Activated T-helper 2 cell treated with anti-CD3 and anti-CD28 coated beads, Interferon-gamma antibody, Interleukin-2, Interleukin-4, amounts not matched to agents 10 μg/mL and 5 μg/mL and 100 μg/mL, durations not matched to agents 14 hours and 24 hours and 36 hours (primary cell): ENCODE results near the gene MPEG1. TPM values are rescaled to one million over a fixed set of nuclear protein-coding genes. Genes with fewer than 3 reads are reported as not detected.

ENCODE experiments used
- DNase-seq: peaks from one replicate; pipeline ENCODE4 v3.0.0; 2021; ENCODE audit warnings: low spot score
- H3K27ac Mint-ChIP-seq: one replicate; pipeline ENCODE4 v1.8.0; 2021; ENCODE audit warnings: mixed read lengths
- H3K27me3 Mint-ChIP-seq: one replicate; pipeline ENCODE4 v1.8.0; 2021; ENCODE audit warnings: low read depth, mixed read lengths
- H3K36me3 Mint-ChIP-seq: one replicate; pipeline ENCODE4 v1.8.0; 2021; ENCODE audit warnings: low read depth, mixed read lengths
- H3K4me1 Mint-ChIP-seq: one replicate; pipeline ENCODE4 v1.8.0; 2021; ENCODE audit warnings: low read depth, mixed read lengths
- H3K4me3 Mint-ChIP-seq: one replicate; pipeline ENCODE4 v1.8.0; 2021; ENCODE audit warnings: low read depth, mild to moderate bottlenecking, moderate library complexity, mixed read lengths
- H3K9me3 Mint-ChIP-seq: one replicate; pipeline ENCODE4 v1.8.0; 2021; ENCODE audit warnings: mixed read lengths
- intact Hi-C: fragments of 100-400 bp; cut with micrococcal nuclease; formaldehyde crosslinking; loops from one replicate; pipeline ENCODE4 v1.15.1; 2023
- total RNA-seq: library from RNA; stranded (reverse); gene quantifications from 2 replicates; pipeline ENCODE4 v1.2.3, GENCODE V29; 2022

Gene MPEG1
- total RNA-seq, 1 donor from 2014 or later: 0.05 TPM

DNA sequence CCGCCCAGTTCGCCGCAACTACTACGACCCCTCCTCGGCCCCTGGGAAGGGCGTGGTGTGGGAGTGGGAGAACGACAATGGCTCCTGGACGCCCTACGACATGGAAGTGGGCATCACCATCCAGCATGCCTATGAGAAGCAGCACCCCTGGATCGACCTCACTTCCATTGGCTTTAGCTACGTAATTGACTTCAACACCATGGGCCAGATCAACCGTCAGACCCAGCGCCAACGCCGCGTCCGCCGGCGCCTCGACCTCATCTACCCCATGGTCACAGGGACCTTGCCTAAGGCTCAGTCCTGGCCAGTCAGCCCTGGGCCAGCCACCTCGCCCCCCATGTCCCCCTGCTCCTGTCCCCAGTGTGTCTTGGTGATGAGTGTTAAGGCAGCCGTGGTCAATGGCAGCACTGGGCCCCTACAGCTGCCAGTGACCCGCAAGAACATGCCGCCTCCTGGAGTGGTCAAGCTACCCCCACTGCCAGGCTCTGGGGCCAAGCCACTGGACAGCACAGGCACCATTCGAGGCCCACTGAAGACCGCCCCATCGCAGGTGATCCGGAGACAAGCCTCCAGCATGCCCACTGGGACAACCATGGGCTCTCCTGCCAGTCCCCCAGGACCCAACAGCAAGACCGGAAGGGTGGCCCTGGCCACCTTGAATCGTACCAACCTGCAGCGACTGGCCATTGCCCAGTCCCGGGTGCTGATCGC, 30.8 kb downstream of the MPEG1 start:
- peaks cover 6% of the 10 kb centered on the region for H3K9me3 Mint-ChIP-seq
- H3K4me3 Mint-ChIP-seq: no peak overlapping the region
- no peaks in the 10 kb centered on the region for H3K36me3 Mint-ChIP-seq
- intact Hi-C loops: no loop called here
- no peak for DNase-seq
- no peak overlapping the region for H3K27ac Mint-ChIP-seq
- peaks cover 18% of the 10 kb centered on the region for H3K27me3 Mint-ChIP-seq
- H3K4me1 Mint-ChIP-seq: peaks cover 2% of the 10 kb centered on the region

GRCh38 chr11:59180907-59181306, 31.8 kb downstream of the MPEG1 start:
- intact Hi-C loops: no loop called here
- H3K4me3 Mint-ChIP-seq: no peak overlapping the region
- H3K36me3 Mint-ChIP-seq: no peaks in the 10 kb centered on the region
- DNase-seq: no peak
- H3K27me3 Mint-ChIP-seq: peaks cover 23% of the 10 kb centered on the region
- H3K27ac Mint-ChIP-seq: no peak overlapping the region
- no peaks in the 10 kb centered on the region for H3K4me1 Mint-ChIP-seq
- peaks cover 6% of the 10 kb centered on the region for H3K9me3 Mint-ChIP-seq

GRCh38 chr11:59180168-59180776, 32.5 kb downstream of the MPEG1 start:
- H3K4me3 Mint-ChIP-seq: no peak overlapping the region
- peaks cover 6% of the 10 kb centered on the region for H3K9me3 Mint-ChIP-seq
- H3K27ac Mint-ChIP-seq: no peak overlapping the region
- no peaks in the 10 kb centered on the region for H3K4me1 Mint-ChIP-seq
- no peak for DNase-seq
- peaks cover 28% of the 10 kb centered on the region for H3K27me3 Mint-ChIP-seq
- no peaks in the 10 kb centered on the region for H3K36me3 Mint-ChIP-seq
- intact Hi-C loops: no loop called here

DNA sequence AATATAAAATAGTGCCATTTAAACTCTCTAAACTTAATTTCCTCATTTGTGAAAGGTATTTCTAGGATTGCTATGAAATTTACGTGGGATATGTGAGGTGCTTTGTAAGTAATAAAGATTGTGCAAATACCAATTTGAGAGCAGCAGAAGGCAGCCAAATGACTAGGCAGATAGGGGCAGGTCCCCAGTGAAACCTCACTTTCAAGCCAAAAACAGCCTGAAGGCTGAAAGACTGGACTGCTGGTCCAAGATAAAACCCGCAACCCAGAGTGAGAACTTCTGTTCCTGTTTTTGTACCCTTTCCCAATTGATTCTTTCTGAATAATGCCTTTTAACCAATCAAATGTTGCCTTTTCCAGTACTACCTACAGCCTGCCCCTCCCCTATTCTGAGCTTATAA, 33.6 kb downstream of the MPEG1 start:
- Mint-ChIP-seq H3K4me3 (no peak overlapping the region), H3K27ac (no peak overlapping the region), H3K27me3 (peaks cover 38% of the 10 kb centered on the region), H3K4me1 (peaks cover 2% of the 10 kb centered on the region), H3K9me3 (peaks cover 6% of the 10 kb centered on the region), H3K36me3 (no peaks in the 10 kb centered on the region)
- intact Hi-C loops: no loop called here
- DNase-seq: no peak

- H3K9me3 Mint-ChIP-seq: peaks cover 6% of the 10 kb centered on the region
- DNase-seq: no peak
- no peak overlapping the region for H3K4me3 Mint-ChIP-seq
- peaks cover 4% of the 10 kb centered on the region for H3K4me1 Mint-ChIP-seq
- H3K36me3 Mint-ChIP-seq: no peaks in the 10 kb centered on the region
- peaks cover 45% of the 10 kb centered on the region for H3K27me3 Mint-ChIP-seq
- intact Hi-C loops: no loop called here
- no peak overlapping the region for H3K27ac Mint-ChIP-seq
Measured at GRCh38 chr11:59178402-59178801, 34.3 kb downstream of the MPEG1 start.

- no peak for DNase-seq
- H3K4me3 Mint-ChIP-seq: no peak overlapping the region
- no peaks in the 10 kb centered on the region for H3K36me3 Mint-ChIP-seq
- intact Hi-C loops: no loop called here
- H3K27me3 Mint-ChIP-seq: peaks cover 53% of the 10 kb centered on the region
- peaks cover 11% of the 10 kb centered on the region for H3K4me1 Mint-ChIP-seq
- no peak overlapping the region for H3K27ac Mint-ChIP-seq
- peaks cover 6% of the 10 kb centered on the region for H3K9me3 Mint-ChIP-seq
Measured at GRCh38 chr11:59176330-59176729, 36.4 kb downstream of the MPEG1 start.

- no peak for DNase-seq
- Mint-ChIP-seq H3K9me3 (peaks cover 6% of the 10 kb centered on the region), H3K27me3 (peaks cover 50% of the 10 kb centered on the region), H3K4me3 (no peak overlapping the region), H3K4me1 (peaks cover 11% of the 10 kb centered on the region), H3K27ac (no peak overlapping the region), H3K36me3 (no peaks in the 10 kb centered on the region)
- intact Hi-C loops: no loop called here
Measured at GRCh38 chr11:59175091-59175501, 37.6 kb downstream of the MPEG1 start.

DNA sequence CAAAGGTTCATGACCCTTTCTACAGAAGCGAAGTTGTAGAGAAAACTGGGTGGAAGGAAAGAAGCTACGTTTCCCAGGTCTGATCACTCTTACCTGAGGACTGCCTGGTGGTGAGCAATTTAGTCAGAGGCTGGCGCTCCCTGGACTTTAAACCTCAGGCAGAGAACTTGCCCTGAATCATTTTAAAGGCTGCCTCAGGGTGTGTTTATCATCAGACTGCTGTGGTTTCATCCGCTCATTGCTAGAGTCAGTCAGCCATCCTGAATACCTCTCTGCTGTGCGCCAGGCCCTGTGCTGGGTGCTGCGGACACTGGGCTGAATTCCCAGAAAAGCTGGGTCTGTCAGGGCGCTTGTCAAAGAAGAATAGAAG, 38.1 kb downstream of the MPEG1 start:
- no peak for DNase-seq
- H3K27me3 Mint-ChIP-seq: peaks cover 54% of the 10 kb centered on the region
- intact Hi-C loops: no loop called here
- H3K9me3 Mint-ChIP-seq: peaks cover 3% of the 10 kb centered on the region
- H3K4me1 Mint-ChIP-seq: peaks cover 11% of the 10 kb centered on the region
- H3K27ac Mint-ChIP-seq: no peak overlapping the region
- H3K4me3 Mint-ChIP-seq: no peak overlapping the region
- no peaks in the 10 kb centered on the region for H3K36me3 Mint-ChIP-seq

- H3K36me3 Mint-ChIP-seq: no peaks in the 10 kb centered on the region
- no peak overlapping the region for H3K27ac Mint-ChIP-seq
- H3K4me3 Mint-ChIP-seq: no peak overlapping the region
- intact Hi-C loops: no loop called here
- peaks cover 54% of the 10 kb centered on the region for H3K27me3 Mint-ChIP-seq
- no peaks in the 10 kb centered on the region for H3K9me3 Mint-ChIP-seq
- peaks cover 11% of the 10 kb centered on the region for H3K4me1 Mint-ChIP-seq
- no peak for DNase-seq
Measured at GRCh38 chr11:59173964-59174663, 38.6 kb downstream of the MPEG1 start.

DNA sequence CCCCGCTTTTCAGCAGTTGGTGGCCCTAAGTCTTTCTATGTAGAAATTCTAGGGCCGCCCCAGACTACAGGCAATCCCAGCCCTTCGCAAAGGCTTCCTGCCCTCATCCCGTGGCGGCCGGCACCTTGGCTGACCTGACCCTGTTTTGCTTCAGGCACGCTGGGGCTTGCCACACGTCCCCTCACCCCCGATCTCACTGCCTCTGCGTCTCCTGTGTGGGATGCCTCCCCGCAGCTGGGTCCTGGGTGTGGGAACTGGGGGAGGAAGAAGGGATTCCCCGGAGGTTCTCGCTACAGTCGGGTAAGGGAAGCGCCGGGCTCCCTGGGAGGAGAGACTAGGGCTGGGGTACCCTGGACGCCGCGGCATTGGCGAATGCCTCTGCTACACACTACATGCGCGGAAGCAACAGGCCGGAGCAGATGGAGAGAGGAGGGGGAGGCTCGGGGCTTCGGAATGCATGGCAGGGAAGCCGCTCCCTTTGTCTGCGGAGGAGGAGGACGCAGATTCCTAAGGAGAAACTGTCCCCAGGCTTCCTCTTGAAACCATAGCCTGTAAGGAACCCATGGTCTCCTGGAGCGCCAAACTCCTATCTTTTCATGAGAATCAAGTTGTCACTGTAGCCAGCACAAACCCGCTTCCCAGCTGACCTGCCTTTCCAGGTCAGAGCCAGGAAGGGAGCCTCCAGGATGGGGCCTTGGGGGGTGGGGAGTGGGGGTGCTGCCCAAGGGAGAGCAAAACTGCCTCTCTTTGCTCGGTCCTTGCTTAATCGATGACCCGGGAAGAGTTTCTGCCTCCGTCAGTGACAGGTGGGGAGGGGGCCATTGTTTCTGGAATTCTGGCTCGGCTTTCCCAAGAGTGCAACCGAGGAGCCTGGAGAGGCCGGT, 39.4 kb downstream of the MPEG1 start:
- Mint-ChIP-seq H3K4me1 (peaks cover 11% of the 10 kb centered on the region), H3K9me3 (no peaks in the 10 kb centered on the region), H3K4me3 (peak overlapping the region; percentile 82), H3K27me3 (peaks cover 51% of the 10 kb centered on the region), H3K27ac (no peak overlapping the region), H3K36me3 (no peaks in the 10 kb centered on the region)
- intact Hi-C loops: no loop called here
- no peak for DNase-seq

GRCh38 chr11:59172345-59173079, 40.2 kb downstream of the MPEG1 start:
- no peak for DNase-seq
- H3K9me3 Mint-ChIP-seq: no peaks in the 10 kb centered on the region
- peak overlapping the region; percentile 82 for H3K4me3 Mint-ChIP-seq
- H3K27ac Mint-ChIP-seq: no peak overlapping the region
- H3K4me1 Mint-ChIP-seq: peaks cover 11% of the 10 kb centered on the region
- peaks cover 49% of the 10 kb centered on the region for H3K27me3 Mint-ChIP-seq
- H3K36me3 Mint-ChIP-seq: no peaks in the 10 kb centered on the region
- intact Hi-C loops: no loop called here
